Stimulated activated naive CD4-positive, alpha-beta T cell (primary cell): Measurements from ENCODE around the gene ANKS3.

Source experiments
- DNase-seq, 6 experiments: peaks; one replicate each; lab custom pipeline; 2025; lab: John Stamatoyannopoulos, UW

The ANKS3 gene

DNA sequence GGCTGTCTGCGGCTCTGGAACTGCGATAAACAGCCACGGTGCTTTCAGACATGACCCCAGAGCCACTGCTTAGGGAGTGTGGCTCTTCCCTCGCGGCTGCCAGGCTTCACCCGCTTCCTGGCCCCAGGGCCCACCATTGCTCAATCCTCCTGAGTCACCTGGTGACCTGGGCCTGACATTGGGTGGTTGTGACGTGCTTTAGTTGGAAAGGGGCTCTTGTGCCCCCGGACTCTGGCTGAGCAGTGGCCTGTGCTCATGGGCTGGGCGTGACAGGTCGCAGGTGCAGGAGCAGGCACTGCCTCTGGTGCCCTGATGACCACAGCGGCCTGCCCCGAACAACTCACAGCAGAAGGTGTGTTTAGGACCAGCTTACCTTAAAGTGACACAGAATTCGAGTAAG, 49.3 kb downstream of the ANKS3 start:
- no peak for DNase-seq

GRCh38 chr16:4684058-4684715, 49.9 kb downstream of the ANKS3 start:
- no peak for DNase-seq

DNA sequence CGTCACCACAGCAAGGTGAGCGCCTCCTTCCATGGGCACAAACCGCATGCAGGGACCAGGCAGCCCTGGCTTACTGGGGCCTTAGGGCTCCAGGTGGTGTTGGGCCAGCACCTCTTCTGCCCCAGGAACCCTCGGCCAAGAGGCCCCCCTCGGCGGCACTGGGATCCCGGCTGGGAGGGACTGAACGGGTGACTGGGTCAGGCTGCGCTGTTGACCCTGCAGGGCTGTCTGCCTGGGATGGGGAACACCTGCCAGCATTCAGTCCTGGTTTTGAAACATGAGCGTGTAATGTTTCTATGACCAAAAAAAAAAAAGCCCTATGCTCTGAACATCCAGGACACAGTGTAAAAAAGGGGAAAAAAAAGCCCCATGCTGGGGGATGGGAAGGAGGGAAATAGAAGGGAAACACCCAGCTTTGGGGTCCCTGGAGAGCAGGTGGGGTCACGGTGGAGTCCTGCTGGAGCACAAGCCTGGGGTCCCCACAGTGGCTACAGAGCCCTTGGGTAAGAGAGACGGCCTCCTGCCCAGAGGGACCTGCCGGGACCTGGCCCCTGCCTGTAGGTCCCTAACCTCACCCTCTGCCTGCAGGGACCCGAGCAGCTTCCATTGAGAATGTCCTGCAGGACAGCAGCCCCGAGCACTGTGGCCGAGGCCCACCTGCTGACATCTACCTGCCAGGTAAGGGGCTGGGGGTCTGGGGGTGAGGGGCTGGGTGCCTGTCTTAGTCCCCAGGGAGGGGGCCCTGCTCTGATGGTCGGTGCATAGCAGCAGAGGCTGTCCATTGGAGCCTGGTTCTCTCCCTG, 50.6 kb downstream of the ANKS3 start:
- DNase-seq, result no peak

DNA sequence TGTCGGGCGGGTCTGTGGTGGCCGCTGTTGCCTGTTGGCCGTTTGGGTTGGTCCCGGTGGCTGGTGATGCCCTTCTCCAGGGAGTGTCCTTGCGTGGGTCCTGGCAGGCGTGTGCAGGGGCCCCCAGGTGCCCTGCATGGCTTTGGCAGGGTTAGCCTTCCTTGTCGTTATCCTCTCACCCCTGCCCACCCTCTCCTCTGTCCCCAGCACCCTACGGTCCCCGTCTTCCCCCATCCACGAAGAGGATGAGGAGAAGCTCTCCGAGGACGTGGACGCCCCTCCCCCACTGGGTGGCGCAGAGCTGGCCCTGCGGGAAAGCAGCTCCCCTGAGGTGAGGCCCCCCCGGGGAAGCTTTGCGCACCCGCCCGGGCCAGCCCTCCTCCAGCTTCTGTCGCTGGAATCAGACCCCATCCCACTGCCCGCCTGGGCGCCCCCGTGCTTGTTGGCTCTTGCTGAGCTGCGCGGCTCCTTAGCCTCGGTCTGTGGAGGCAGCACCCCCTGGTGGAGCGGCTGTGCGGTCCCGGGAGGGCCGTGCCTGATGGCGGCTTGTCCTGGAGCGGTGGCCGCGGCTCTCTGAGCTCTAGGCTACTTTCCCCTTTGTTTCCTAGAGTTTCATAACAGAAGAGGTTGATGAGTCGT, 51.3 kb downstream of the ANKS3 start:
- peak in 5 of 6 experiments; percentile 15 to 29 (median 21) for DNase-seq

- DNase-seq, result no peak
Observed at GRCh38 chr16:4682084-4682591, 51.9 kb downstream of the ANKS3 start.

DNA sequence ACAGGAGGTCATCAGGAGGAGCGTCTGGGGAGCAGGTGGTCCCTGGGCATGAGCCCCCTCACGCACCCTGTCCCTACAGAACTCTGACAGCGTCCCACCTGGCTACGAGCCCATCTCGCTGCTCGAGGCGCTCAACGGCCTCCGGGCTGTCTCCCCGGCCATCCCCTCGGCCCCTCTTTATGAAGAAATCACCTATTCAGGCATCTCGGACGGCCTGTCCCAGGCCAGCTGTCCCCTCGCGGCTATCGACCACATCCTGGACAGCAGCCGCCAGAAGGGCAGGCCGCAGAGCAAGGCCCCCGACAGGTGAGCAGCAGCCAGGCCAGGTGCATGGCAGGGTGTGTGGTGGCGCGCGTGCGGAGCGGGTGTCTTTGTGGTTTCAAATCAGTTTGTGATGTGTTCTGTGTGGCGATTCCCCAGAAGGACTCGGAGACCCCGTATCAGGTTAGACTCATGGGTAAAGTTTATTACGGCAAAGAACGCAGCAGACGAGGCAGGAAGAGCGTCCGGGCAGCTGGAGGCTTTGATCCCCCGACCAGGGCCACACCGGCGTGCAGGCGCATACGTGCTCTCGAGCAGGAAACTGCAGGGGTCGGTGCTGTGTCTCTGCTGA, 52.5 kb downstream of the ANKS3 start:
- DNase-seq, result no peak

DNA sequence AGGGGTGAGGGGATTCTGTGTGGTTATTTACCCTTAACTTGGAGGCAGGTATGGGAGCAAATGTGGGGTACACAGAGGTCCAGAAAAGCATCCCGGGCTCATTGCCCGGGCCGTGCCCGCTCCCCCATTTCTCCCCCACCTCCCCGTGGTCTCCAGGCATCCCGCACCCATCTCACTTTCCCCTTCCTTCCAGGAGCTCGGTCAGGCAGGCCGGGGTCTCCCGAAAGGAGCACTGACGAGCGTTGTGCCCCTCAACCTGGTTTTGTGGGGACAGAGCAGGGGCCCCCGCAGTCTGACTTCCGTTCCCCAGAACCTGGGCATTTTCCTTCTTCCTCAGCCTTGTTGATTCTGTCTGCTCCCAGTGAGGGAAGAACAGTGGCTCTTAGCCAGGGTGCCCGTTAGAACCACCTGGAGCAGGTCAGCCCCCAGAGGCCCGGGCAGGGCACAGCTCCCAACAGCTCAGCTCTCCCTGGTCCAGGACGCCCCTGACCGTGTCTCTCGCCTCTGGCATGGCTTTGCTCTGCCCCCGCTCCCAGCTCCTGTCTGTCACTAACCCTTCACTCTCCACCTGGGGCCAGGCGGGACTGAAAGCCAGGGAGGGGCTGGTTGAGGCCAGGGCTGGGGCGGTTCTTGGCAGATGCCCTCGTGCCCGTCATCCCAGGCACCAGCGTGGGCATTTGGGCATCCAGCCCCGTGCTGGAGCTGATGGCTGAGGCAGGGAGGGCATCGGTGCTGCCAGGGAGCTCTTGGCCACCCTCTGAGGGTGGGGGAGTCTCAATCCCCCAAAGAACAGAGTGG, 53.2 kb downstream of the ANKS3 start:
- no peak for DNase-seq

- DNase-seq, result no peak
Observed at GRCh38 chr16:4679850-4680636, 54.0 kb downstream of the ANKS3 start.

DNA sequence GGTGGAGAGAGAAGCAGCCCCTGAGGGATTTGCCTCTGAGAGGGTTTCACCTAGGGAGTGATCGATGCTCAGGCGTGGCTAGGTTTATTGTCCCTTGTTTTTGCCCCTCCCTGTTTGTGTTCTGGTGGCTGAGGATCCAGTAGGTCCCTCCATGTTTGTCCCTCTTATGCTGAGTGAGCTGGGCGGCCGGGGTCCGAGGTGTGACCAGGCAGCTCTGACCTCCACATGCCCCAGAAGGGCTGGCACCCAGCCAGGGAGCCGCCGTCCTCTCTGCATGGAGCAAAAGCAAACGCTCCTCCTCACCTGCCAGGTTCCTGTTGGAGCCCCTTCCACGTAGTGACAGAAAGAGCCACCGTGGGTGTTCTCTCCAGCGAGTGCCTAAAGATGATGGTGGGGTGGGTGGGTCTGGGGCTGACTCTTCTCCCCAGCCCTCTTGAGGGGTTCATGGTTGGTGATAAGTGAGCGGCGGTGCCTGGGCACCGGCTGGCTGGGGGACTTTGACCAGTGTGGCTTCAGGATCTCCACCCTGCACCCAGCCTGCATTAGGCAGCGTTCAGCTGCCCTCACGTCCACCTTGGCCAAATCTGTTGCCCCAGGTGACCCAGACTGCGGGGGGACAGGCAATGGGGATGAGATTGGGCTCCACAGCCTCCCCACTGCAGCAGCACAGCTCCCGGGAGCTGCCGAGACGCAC, 54.8 kb downstream of the ANKS3 start:
- no peak for DNase-seq

- DNase-seq, result no peak
Observed at GRCh38 chr16:4678596-4678995, 55.5 kb downstream of the ANKS3 start.

DNA sequence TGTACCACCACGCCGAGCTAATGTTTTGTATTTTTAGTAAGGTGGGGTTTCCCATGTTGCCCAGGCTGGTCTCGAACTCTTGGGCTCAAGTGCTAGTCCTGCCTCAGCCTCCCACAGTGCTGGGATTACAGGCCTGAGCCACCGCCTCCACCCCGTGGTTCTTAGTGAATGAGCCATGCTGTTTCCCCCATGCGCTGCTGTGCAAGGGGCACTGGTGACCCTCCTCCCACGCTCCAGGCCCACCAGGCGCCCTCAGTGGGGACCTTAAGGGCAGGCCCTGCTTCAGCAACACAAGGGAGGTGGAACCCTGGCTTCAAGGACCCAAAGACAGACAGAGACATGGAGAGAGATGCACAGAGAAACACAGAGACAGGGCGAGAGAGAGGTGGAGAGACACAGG, 56.1 kb downstream of the ANKS3 start:
- DNase-seq, result no peak

DNA sequence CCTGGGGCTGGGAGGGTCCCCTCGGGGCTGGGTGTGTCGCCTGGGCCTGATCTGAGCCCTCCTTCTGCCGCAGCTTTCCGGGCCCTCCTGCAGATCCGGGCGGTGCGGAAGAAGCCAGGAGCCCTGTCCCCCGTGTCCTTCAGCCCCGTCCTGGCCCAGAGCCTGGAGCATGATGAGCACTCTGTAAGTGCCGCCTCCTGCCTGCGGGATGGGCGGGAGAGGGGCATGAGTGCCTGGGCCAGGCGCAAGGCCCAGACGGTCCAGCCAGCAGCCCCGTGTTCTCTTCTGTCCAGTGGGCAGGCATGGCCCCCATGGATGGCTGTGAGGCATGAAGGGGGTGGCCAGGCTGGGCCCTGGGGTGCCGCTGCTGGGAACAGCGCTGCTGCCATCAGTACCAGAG, 56.7 kb downstream of the ANKS3 start:
- DNase-seq, result no peak

- DNase-seq, result no peak
Observed at GRCh38 chr16:4676831-4677230, 57.2 kb downstream of the ANKS3 start.

DNA sequence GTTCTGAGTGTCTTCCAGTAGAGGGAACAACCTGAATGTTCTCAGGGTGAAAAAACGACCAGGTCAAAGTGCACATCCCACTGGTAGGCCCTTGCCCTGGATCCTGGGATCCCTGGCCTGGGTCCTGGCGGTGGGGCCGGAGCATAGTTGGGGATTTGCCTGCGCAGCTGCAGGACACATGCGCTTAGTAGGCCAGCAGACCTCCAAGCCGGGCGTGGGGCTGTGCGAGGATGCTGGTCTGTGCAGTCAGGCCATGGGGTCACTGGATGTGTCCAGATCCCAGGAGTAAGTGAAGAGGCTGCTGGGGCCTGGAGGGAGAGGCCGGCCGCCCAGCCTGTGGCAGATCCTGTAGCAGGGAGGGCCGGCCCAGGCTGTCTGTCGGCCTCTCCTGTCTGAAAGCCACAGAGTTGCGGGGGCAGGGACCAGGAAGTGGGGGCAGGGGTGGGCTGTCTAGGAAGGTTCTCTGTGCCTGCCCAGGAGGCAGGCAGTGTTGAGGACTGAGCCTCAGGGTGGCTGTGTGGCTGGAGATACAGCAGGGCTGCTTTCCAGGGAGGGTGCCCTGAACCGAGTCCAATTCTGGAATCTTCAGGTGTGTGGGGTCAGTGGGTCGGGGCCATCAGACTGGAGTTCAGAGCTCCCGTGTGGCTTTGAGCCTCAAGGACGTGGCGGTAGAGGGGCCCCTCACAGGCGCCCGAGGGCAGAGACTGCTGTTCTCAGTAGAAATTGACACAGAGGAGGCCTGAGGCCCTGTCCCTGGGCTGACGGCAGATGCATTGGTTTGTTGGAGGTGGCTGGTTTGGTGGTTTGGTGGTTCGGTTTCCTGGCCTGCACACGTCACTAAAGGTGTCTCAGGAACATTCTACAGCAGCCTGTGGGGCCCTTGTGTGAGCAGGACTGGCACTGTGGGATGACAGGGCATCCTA, 57.9 kb downstream of the ANKS3 start:
- peak; percentile 41 to 80 (median 59) for DNase-seq

DNA sequence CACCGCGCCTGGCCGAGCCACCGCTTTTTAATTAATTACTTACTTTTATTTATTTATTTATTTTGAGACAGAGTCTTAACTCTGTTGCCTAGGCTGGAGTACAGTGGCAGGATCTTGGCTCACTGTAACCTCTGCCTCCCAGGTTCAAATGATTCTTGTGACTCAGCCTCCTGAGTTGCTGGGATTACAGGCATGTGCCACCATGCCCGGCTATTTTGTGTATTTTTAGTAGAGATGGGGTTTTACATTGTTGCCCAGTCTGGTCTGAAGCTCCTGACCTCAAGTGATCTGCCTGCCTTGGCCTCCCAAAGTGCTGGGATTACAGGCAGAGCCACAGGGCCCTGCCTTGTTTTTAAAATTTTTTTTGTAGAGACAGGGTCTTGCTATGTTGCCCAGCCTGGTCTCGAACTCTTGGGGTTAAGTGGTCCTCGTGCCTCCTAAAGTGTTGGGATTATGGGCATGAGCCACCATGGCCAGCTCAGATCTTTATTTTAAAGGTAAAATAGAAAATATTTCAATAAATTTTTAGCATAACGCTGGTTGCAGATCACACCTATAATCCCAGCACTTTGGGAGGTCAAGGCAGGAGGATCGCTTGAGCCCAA, 59.0 kb downstream of the ANKS3 start:
- no peak for DNase-seq

DNA sequence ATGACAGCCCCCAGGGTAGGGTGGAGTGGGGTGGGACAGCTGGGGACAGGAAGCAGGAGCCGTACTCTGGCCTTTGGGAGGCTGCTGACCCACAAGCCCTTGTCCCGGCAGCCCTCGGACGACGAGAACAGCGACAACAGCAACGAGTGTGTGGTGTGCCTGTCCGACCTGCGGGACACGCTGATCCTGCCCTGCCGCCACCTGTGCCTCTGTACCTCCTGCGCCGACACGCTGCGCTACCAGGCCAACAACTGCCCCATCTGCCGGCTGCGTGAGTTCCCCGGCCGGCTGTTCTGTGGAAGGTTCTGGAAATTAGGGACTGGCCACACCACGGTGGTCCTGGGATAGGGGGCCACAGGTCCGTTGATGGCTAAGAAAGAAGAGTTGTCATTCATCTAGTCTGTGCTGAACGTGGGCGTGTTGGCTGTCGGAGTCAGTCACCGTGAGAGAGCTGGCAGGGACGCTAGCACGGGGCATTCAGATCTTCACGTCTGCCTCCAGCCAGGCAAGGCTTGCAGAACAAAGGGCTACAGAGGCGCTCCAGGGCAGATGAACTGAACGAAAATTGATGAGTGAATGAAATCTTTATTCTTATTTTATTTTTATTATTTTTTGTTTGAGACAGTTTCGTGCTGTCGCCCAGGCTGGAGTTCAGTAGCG, 60.6 kb downstream of the ANKS3 start:
- DNase-seq, result no peak

- DNase-seq, result no peak
Observed at GRCh38 chr16:4668313-4668960, 65.6 kb downstream of the ANKS3 start.
